Cardiac muscle cell (in vitro differentiated cells and primary cell): ENCODE results near the gene POP7. TPM values are rescaled to one million over a fixed set of nuclear protein-coding genes. Genes with fewer than 3 reads are reported as not detected.

Experiments
- DNase-seq, 2 donors: peaks; one replicate each; pipeline versions ENCODE4 v3.0.0 to v3.0.0-alpha.2; 2010 to 2017; ENCODE audit warnings: low read depth in 1 of 2, low spot score in 1 of 2
- H3K27ac ChIP-seq: fragments of 200-600 bp; sonication (generic); 2 replicates; pipeline ENCODE4 v1.5.1; 2016
- H3K27me3 ChIP-seq: fragments of 200-600 bp; sonication (generic); 2 replicates; pipeline ENCODE4 v1.6.0; 2016; ENCODE audit warnings: control low read depth
- H3K36me3 ChIP-seq: fragments of 200-600 bp; sonication (generic); 2 replicates; pipeline ENCODE4 v1.5.1; 2016; ENCODE audit warnings: control low read depth
- H3K4me1 ChIP-seq: fragments of 200-600 bp; sonication (generic); 2 replicates; pipeline ENCODE4 v1.8.1; 2017; ENCODE audit warnings: low read depth, mild to moderate bottlenecking, mixed run types
- H3K4me3 ChIP-seq: fragments of 200-600 bp; sonication (generic); 2 replicates; pipeline ENCODE4 v1.5.1; 2016; ENCODE audit warnings: mild to moderate bottlenecking
- H3K9me3 ChIP-seq: fragments of 200-600 bp; sonication (generic); 2 replicates; pipeline ENCODE4 v1.5.1; 2017; ENCODE audit warnings: low read depth, mild to moderate bottlenecking, control low read depth
- polyA plus RNA-seq: library from polyadenylated mRNA; unstranded; fragments of >200 nt; fragmentation: Nextera tagmentation; extraction: Ambion mirVana; gene quantifications from 2 replicates; pipeline ENCODE4 v1.2.1, GENCODE V29; 2016
- total RNA-seq: library from RNA; depleted of rRNA; stranded (reverse); fragments of >200 nt; gene quantifications from 2 replicates; pipeline ENCODE4 v1.2.3, GENCODE V29; 2016
- TF ChIP-seq, protein P1 (sequence below): IDR thresholded peaks from 2 replicates; pipeline ENCODE4 v1.5.1; 2012; ENCODE audit warnings: low read depth, mild to moderate bottlenecking, low read length

POP7 gene
- total and polyA plus RNA-seq, 2 experiments from 2014 or later = 30.6 to 68.3 TPM

DNA sequence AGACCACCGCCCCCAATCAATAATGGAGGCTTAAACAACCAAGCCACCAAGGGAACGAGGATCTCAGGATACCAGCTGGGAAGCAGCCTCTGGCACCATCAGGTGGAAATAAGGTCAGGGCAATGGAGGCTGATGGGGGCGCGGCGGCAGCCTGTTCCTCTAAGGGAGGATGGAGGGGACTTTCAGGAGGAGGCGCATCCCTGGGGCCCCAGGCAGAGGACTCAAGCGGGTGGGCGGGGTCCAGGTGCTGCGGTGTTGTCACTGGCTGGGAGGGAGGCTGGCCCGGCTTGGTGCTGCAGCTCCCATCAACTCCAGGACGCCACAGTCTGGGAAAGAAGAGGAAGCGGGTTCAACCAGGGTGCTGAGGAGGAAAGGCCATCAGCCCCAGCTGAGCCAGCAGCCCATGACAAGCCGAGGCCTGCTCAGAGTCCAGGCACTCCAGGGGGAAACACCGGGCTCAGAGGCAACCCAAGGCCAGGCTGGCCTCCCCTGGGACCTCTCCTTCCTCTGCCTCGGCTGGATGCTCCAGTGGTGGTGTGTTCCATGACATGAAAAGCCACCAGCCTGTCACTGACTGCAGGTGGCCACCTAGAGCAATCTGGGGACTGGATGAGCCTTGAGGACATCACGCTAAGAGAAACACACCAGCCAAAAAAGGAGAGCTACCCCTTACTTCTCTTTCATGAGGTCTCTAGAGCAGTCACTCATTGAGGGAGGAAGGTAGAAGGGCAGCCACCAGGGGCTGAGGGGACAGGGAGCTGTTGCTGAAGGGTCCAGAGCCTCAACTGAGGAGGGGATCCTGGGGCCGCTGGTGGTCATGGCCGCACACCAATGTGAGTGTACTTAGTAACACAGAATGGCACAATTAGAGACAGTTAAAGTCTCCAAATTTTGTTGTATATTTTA is 16.4 kb upstream of the POP7 start:
- H3K4me3 ChIP-seq = no peak overlapping the region
- H3K4me1 ChIP-seq = peaks cover 16% of the 10 kb centered on the region
- no peak overlapping the region for H3K27ac ChIP-seq
- TF ChIP-seq, protein P1, sequence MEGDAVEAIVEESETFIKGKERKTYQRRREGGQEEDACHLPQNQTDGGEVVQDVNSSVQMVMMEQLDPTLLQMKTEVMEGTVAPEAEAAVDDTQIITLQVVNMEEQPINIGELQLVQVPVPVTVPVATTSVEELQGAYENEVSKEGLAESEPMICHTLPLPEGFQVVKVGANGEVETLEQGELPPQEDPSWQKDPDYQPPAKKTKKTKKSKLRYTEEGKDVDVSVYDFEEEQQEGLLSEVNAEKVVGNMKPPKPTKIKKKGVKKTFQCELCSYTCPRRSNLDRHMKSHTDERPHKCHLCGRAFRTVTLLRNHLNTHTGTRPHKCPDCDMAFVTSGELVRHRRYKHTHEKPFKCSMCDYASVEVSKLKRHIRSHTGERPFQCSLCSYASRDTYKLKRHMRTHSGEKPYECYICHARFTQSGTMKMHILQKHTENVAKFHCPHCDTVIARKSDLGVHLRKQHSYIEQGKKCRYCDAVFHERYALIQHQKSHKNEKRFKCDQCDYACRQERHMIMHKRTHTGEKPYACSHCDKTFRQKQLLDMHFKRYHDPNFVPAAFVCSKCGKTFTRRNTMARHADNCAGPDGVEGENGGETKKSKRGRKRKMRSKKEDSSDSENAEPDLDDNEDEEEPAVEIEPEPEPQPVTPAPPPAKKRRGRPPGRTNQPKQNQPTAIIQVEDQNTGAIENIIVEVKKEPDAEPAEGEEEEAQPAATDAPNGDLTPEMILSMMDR = no peak
- H3K27me3 ChIP-seq = no peaks in the 10 kb centered on the region
- peaks cover 28% of the 10 kb centered on the region for H3K36me3 ChIP-seq
- no peaks in the 10 kb centered on the region for H3K9me3 ChIP-seq
- DNase-seq = no peak

DNA sequence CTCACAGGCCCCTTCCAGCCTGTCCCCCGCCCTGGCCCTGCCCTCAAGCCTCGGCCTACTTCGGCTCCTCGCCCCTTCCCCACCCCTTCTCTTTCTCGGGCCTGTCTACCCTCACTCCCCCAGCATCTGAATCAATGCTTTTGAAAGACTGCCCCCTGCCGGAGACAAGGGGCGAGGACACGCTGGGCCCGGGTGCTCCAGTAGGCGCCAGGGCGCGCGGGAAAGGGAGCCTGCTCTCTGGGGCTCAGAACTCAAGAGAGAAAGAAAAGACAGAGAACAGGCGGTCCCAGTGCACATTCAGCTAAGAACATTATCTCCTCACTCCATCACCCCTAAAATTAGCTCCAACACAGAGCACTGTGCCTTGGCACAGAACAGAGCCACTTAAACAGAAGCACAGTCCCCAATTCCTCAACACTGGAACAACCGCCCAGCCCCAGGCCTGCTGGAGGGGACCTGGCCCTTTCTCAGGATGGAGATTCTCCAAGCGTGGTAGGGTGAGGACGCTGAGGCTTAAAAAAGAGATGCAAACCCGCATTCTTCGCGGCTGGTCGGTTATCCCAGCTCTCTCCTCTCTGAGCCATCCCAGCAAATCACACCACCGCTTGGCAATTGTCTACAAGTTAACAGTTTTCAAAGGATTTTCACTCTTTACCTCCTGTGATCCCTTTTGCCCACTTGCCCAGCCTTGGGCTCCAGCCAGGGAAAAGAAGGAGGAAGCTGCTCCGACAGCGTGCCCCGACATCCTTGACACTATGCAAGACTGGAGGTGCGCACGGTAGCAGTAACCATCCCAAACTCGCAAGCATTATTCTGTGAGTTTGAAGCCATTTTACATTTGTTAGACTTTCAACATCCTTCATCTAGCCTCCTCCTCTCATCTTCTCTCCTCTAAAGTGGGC is 14.0 kb upstream of the POP7 start:
- Histone ChIP-seq H3K9me3 (no peaks in the 10 kb centered on the region), H3K4me1 (peaks cover 16% of the 10 kb centered on the region), H3K4me3 (peak overlapping the region; percentile 2), H3K27ac (no peak overlapping the region), H3K27me3 (no peaks in the 10 kb centered on the region), H3K36me3 (peaks cover 13% of the 10 kb centered on the region)
- TF ChIP-seq, protein P1 = peak; percentile 92
- DNase-seq = peak; percentile 78 to 90

DNA sequence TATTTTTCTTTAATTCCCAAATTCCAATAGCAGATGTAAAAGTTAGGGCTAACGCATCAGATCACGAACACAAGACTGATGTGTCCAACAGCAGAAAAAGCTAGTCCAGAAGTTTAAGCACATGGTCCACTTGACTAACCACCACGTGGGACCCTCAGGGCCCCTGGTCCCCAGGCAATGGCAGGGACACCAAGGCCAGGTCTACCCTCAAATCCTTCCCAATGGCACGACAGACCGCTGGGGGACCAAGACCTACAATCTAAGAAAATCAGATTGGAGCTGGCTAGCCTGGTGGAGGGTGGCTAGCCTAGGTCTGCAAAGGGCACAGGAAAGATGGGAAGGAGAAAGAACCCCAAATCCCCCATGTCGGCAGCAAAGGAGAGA is 13.4 kb upstream of the POP7 start:
- no peak for DNase-seq
- TF ChIP-seq, protein P1 = no peak
- H3K27ac ChIP-seq = no peak overlapping the region

DNA sequence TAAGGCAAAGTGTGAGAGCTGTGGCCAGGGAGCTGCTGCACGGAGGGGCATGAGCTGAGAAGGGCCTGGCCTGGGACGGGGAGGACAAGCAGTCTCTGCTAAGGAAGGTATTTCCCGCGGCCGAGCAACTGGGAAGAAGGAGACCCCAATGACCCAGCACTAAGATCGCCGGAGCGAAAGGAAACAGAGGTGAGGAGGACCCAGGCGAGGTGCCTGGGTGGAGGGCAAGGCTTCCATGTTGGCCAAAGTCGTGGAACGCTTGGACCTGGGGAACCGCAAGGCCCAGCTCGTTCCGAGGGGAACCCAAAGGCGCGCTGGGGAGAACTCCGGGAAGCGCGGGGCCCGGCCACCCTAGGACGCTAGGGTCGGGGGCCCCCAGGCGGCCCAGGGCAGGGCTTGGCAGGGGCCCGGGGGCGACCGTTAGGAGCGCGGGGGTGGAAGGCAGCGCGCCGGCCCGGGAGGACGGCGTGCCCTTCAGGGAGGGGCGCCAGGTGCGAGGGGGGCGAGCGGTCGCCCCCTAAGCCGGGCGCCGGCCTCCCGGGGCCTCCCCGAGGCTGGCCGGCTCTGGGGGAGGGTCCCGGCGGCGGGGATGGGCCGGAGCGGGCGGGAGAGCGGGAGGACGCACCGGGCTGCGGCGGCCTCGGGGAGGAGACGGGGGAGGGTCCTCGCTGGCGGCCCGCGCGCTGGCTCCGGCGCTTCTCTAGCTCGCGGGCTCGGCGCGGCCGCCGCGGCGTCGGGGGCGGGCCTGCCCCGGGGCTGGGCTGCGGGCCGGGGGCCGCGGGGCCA is 12.4 kb upstream of the POP7 start:
- no peaks in the 10 kb centered on the region for H3K36me3 ChIP-seq
- H3K9me3 ChIP-seq = no peaks in the 10 kb centered on the region
- H3K27ac ChIP-seq = peak overlapping the region; percentile 93
- H3K4me1 ChIP-seq = peaks cover 16% of the 10 kb centered on the region
- peak in 1 of 2 donors; percentile 63 for DNase-seq
- TF ChIP-seq, protein P1 = no peak
- H3K4me3 ChIP-seq = peak overlapping the region; percentile 95
- no peaks in the 10 kb centered on the region for H3K27me3 ChIP-seq

More for the DNA sequence above, 13.4 kb upstream of the POP7 start:
- H3K36me3 ChIP-seq = peaks cover 7% of the 10 kb centered on the region
- H3K9me3 ChIP-seq = no peaks in the 10 kb centered on the region
- H3K27me3 ChIP-seq = no peaks in the 10 kb centered on the region
- peaks cover 16% of the 10 kb centered on the region for H3K4me1 ChIP-seq
- H3K4me3 ChIP-seq = peak overlapping the region; percentile 95
